ENCODE measurements around the gene USP7.

The USP7 gene

GRCh38 chr16:8869212-8869987 lies 94.3 kb downstream of the USP7 start:
- H3F3A ChIP-seq (ENCODE audit: control insufficient read depth, insufficient read depth), result peaks cover 12% of the 10 kb centered on the region
- no peaks in the 10 kb centered on the region for H3K9me3 ChIP-seq (ENCODE audit: control insufficient read depth, insufficient read depth, low read length)
- H3K9me2 ChIP-seq (replicated peaks; ENCODE audit: control insufficient read depth, low read length), result no peaks in the 10 kb centered on the region
- peak overlapping the region; percentile 63 for H3K27ac ChIP-seq (ENCODE audit: low read depth, low read length)
- H3K4me3 ChIP-seq (ENCODE audit: low read length), result peak overlapping the region; percentile 67
- peak; percentile 17 for TF ChIP-seq CTCF (IDR thresholded peaks at IDR 0.05; ENCODE audit: low read depth, low read length, poor library complexity, severe bottlenecking)
- no peak for TF ChIP-seq EZH2phosphoT487 (IDR thresholded peaks at IDR 0.05; ENCODE audit: borderline replicate concordance, low read length)
- no peaks in the 10 kb centered on the region for H3K27me3 ChIP-seq (ENCODE audit: control insufficient read depth, low read length)
- peak overlapping the region; percentile 67 for H3K4me2 ChIP-seq (ENCODE audit: low read length)
- H3K36me3 ChIP-seq (ENCODE audit: control insufficient read depth, low read length), result peaks cover 23% of the 10 kb centered on the region
- H3K79me2 ChIP-seq (ENCODE audit: control insufficient read depth, low read length), result peaks cover 38% of the 10 kb centered on the region
- H4K20me1 ChIP-seq (ENCODE audit: control insufficient read depth, insufficient read depth, low read depth, low read length), result peaks cover 10% of the 10 kb centered on the region; the same call in 1 of the 2 replicates
- peaks cover 59% of the 10 kb centered on the region for H3K4me1 ChIP-seq (ENCODE audit: control insufficient read depth, low read length)

GRCh38 chr16:8868416-8869211 lies 95.1 kb downstream of the USP7 start, which contains the start of gene CARHSP1:
Gene CARHSP1, minus strand, starts transcription at chr16:8869006. Its CDS starts 9,678 bp downstream, at chr16:8859328.
- peaks cover 16% of the 10 kb centered on the region; the same call in 1 of the 2 replicates for H4K20me1 ChIP-seq (ENCODE audit: control insufficient read depth, insufficient read depth, low read depth, low read length)
- H3F3A ChIP-seq (ENCODE audit: control insufficient read depth, insufficient read depth), result peaks cover 12% of the 10 kb centered on the region
- peaks cover 30% of the 10 kb centered on the region for H3K36me3 ChIP-seq (ENCODE audit: control insufficient read depth, low read length)
- TF ChIP-seq CTCF (IDR thresholded peaks at IDR 0.05; ENCODE audit: low read depth, low read length, poor library complexity, severe bottlenecking), result no peak
- no peak for TF ChIP-seq EZH2phosphoT487 (IDR thresholded peaks at IDR 0.05; ENCODE audit: borderline replicate concordance, low read length)
- H3K9me3 ChIP-seq (ENCODE audit: control insufficient read depth, insufficient read depth, low read length), result no peaks in the 10 kb centered on the region
- H3K27ac ChIP-seq (ENCODE audit: low read depth, low read length), result peak within 1 kb of the TSS; percentile 90
- no peaks in the 10 kb centered on the region for H3K27me3 ChIP-seq (ENCODE audit: control insufficient read depth, low read length)
- H3K79me2 ChIP-seq (ENCODE audit: control insufficient read depth, low read length), result peaks cover 46% of the 10 kb centered on the region
- H3K9me2 ChIP-seq (replicated peaks; ENCODE audit: control insufficient read depth, low read length), result no peaks in the 10 kb centered on the region
- H3K4me2 ChIP-seq (ENCODE audit: low read length), result peak within 1 kb of the TSS; percentile 93
- H3K4me1 ChIP-seq (ENCODE audit: control insufficient read depth, low read length), result peaks cover 65% of the 10 kb centered on the region
- peak within 1 kb of the TSS; percentile 95 for H3K4me3 ChIP-seq (ENCODE audit: low read length)

- no peaks in the 10 kb centered on the region for H3K9me3 ChIP-seq (ENCODE audit: control insufficient read depth, insufficient read depth, low read length)
- no peaks in the 10 kb centered on the region for H3K9me2 ChIP-seq (replicated peaks; ENCODE audit: control insufficient read depth, low read length)
- no peaks in the 10 kb centered on the region for H3K27me3 ChIP-seq (ENCODE audit: control insufficient read depth, low read length)
- peaks cover 9% of the 10 kb centered on the region for H3F3A ChIP-seq (ENCODE audit: control insufficient read depth, insufficient read depth)
- H3K4me3 ChIP-seq (ENCODE audit: low read length), result peak overlapping the region; percentile 95
- H3K79me2 ChIP-seq (ENCODE audit: control insufficient read depth, low read length), result peaks cover 52% of the 10 kb centered on the region
- H3K4me1 ChIP-seq (ENCODE audit: control insufficient read depth, low read length), result peaks cover 68% of the 10 kb centered on the region
- H3K36me3 ChIP-seq (ENCODE audit: control insufficient read depth, low read length), result peaks cover 34% of the 10 kb centered on the region
- TF ChIP-seq CTCF (IDR thresholded peaks at IDR 0.05; ENCODE audit: low read depth, low read length, poor library complexity, severe bottlenecking), result no peak
- TF ChIP-seq EZH2phosphoT487 (IDR thresholded peaks at IDR 0.05; ENCODE audit: borderline replicate concordance, low read length), result no peak
- peaks cover 16% of the 10 kb centered on the region; the same call in 1 of the 2 replicates for H4K20me1 ChIP-seq (ENCODE audit: control insufficient read depth, insufficient read depth, low read depth, low read length)
- H3K27ac ChIP-seq (ENCODE audit: low read depth, low read length), result peak overlapping the region; percentile 90
- peak overlapping the region; percentile 93 for H3K4me2 ChIP-seq (ENCODE audit: low read length)
These were observed 95.7 kb downstream of the USP7 start for GRCh38 chr16:8867932-8868415.
